Adrenal gland (tissue), 12 donors: Measurements from ENCODE around the gene U2AF1L4. TPM values are rescaled to one million over a fixed set of nuclear protein-coding genes. Genes with fewer than 3 reads are reported as not detected.

Source experiments
- DNase-seq, 7 donors: peaks; one replicate each; pipeline ENCODE4 v3.0.0-alpha.2; 2019 to 2020
- H3K27ac ChIP-seq, 5 donors: fragments of 200-600 bp; sonication (generic) in 4 of 5; 1 replicate in 3 of 5; 2 replicates in 2 of 5; pipeline versions ENCODE4 v1.5.1 to v1.8.0; 2016 to 2020; ENCODE audit warnings: mild to moderate bottlenecking in 1 of 5
- H3K27me3 ChIP-seq: fragments of 200-600 bp; 2 replicates; pipeline ENCODE4 v1.8.0; 2021
- H3K36me3 ChIP-seq, 2 donors: fragments of 200-600 bp; replicated peaks in 1 of 2; 1 replicate in 1 of 2; 2 replicates in 1 of 2; pipeline versions ENCODE4 v1.5.1 to v1.8.0; 2018 to 2022
- H3K4me1 ChIP-seq, 2 donors: fragments of 200-600 bp; replicated peaks in 1 of 2; 1 replicate in 1 of 2; 2 replicates in 1 of 2; pipeline versions ENCODE4 v1.5.1 to v1.8.0; 2018 to 2021
- H3K4me3 ChIP-seq, 4 donors: fragments of 200-600 bp; sonication (generic) in 3 of 4; one replicate each; pipeline ENCODE4 v1.5.1; 2016 to 2018
- H3K9me3 ChIP-seq, 3 donors: fragments of 200-600 bp; sonication (generic) in 1 of 3; replicated peaks in 1 of 3; 1 replicate in 2 of 3; 2 replicates in 1 of 3; pipeline versions ENCODE4 v1.5.1 to v1.8.0; 2016 to 2021
- CTCF ChIP-seq, 6 experiments: fragments of 450-650 bp in 4 of 6; fragments of 200-600 bp in 2 of 6; sonication (generic) in 1 of 6; IDR thresholded peaks; 1 replicate in 5 of 6; 2 replicates in 1 of 6; pipeline versions ENCODE4 v1.5.1 to v1.8.0; 2016 to 2021; ENCODE audit warnings: antibody characterized with exemption in 6 of 6, mild to moderate bottlenecking in 2 of 6, moderate library complexity in 1 of 6
- POLR2A ChIP-seq, 2 donors: fragments of 450-650 bp; IDR thresholded peaks; one replicate each; pipeline ENCODE4 v1.6.1; 2017; ENCODE audit warnings: antibody characterized with exemption in 2 of 2, mild to moderate bottlenecking in 2 of 2, moderate library complexity in 1 of 2
- WGBS, 4 donors: extraction: QIAGEN DNeasy Blood & Tissue Kit in 2 of 4; methylation state at CpG; one replicate each; pipeline versions ENCODE4 v1.1.5 to v1.1.7; 2013 to 2017; 5-methylcytosine and 5-hydroxymethylcytosine counted together
- intact Hi-C, 2 donors: fragments of 100-400 bp; cut with DNase I; formaldehyde crosslinking; loops; one replicate each; pipeline versions ENCODE4 v1.14.1 to v1.15.0; 2022 to 2023
- polyA plus RNA-seq, 3 donors: library from polyadenylated mRNA; stranded (reverse); fragments of 200-250 nt in 2 of 3; fragments of 350-450 nt in 1 of 3; fragmentation: Illumina TruSeq in 1 of 3; extraction: RNeasy Lipid Tissue Mini Kit (QIAGEN cat#74804) in 1 of 3; gene quantifications; one replicate each; pipeline ENCODE4 v1.2.3, GENCODE V29; 2013 to 2014
- total RNA-seq, 9 donors: library from RNA; depleted of rRNA in 4 of 9; stranded (reverse); fragments of >200 nt in 4 of 9; fragments of 120-200 nt in 1 of 9; fragmentation: NEBNext Ultra II Directional in 1 of 9; extraction: Animal tissue kit (Norgen Biotek cat#: 25700) in 1 of 9; gene quantifications; one replicate each; pipeline versions ENCODE4 v1.1.0 to v1.2.4, GENCODE V29; 2013 to 2023
- donor health status: healthy with polysubstance abuse.
- donor health status: Bipolar disorder and iron deficiency.
- donor health status: DM: yes; HTN: yes; CAD: no.
- donor health status: DM: no; HTN: no; CAD: no.
- donor health status: DM: no; HTN: no; CAD: no.
- donor health status: DM: yes; HTN: yes; CAD: no.

Gene U2AF1L4
- total and polyA plus RNA-seq, 12 donors = 14.8 to 255 (median 32.8) TPM

GRCh38 chr19:35718345-35719041, 26.7 kb downstream of the U2AF1L4 start:
- Histone ChIP-seq H3K9me3 (no peaks in the 10 kb centered on the region), H3K27me3 (no peaks in the 10 kb centered on the region), H3K36me3 (peaks cover 0 to 35% of the 10 kb centered on the region in 2 donors), H3K4me1 (peaks cover 21 to 26% of the 10 kb centered on the region in 2 donors), H3K4me3 (peak overlapping the region in 3 of 4 donors; percentile 78 to 99 (median 84)), H3K27ac (peak overlapping the region in 4 of 5 donors; percentile 72 to 99 (median 87))
- 1 to 3% (median 2%) methylated on average over 8 to 42 of the region's 42 CpGs for WGBS, 4 donors
- no peak for TF ChIP-seq CTCF (IDR thresholded peaks at IDR 0.05)
- peak in 1 of 2 donors; percentile 4 for TF ChIP-seq POLR2A (IDR thresholded peaks at IDR 0.05)
- intact Hi-C loops = loop anchor here in 1 of 2 donors (10.0 kb wide), 1 partner anchor 174 kb away; the partner anchor contains the start of gene TMEM147
- peak in 5 of 7 donors; percentile 44 to 66 (median 62) for DNase-seq

GRCh38 chr19:35717665-35718344, 27.4 kb downstream of the U2AF1L4 start, which contains the start of gene KMT2B:
Gene KMT2B, plus strand, starts transcription at chr19:35718003. Its CDS starts 16 bp downstream, at chr19:35718019.
- Histone ChIP-seq H3K4me3 (peak within 1 kb of the TSS; percentile 0 to 99 (median 86)), H3K27ac (peak within 1 kb of the TSS; percentile 72 to 99 (median 87)), H3K4me1 (peaks cover 21 to 26% of the 10 kb centered on the region in 2 donors), H3K36me3 (peaks cover 0 to 29% of the 10 kb centered on the region in 2 donors), H3K27me3 (no peaks in the 10 kb centered on the region), H3K9me3 (no peaks in the 10 kb centered on the region)
- intact Hi-C loops = loop anchor here in 1 of 2 donors (2.0 to 10.0 kb wide), 2 partner anchors 23 to 173 kb away; partner anchors contain the start of gene TMEM147
- WGBS, 4 donors = 1 to 2% methylated on average over 70 to 104 of the region's 109 CpGs; no CpG with 5 or more reads in 2 of the 4 donors
- no peak for DNase-seq
- TF ChIP-seq POLR2A (IDR thresholded peaks at IDR 0.05) (no peak), CTCF (IDR thresholded peaks at IDR 0.05) (no peak)

- Histone ChIP-seq H3K36me3 (peaks cover 0 to 21% of the 10 kb centered on the region in 2 donors), H3K4me1 (peaks cover 21 to 26% of the 10 kb centered on the region in 2 donors), H3K9me3 (no peaks in the 10 kb centered on the region), H3K27ac (peak overlapping the region; percentile 68 to 99 (median 85)), H3K4me3 (peak overlapping the region; percentile 0 to 99 (median 78)), H3K27me3 (no peaks in the 10 kb centered on the region)
- TF ChIP-seq POLR2A (IDR thresholded peaks at IDR 0.05) (peak in 1 of 2 donors; percentile 4), CTCF (IDR thresholded peaks at IDR 0.05) (peak; percentile 59 to 98 (median 92))
- intact Hi-C loops = loop anchor here in 1 of 2 donors (2.0 to 10.0 kb wide), 2 partner anchors 22 to 172 kb away; partner anchors contain the start of gene TMEM147
- 0 to 1% (median 0%) methylated on average over 9 to 77 of the region's 77 CpGs for WGBS, 4 donors
- peak; percentile 94 to 97 (median 96) for DNase-seq
These were observed 28.2 kb downstream of the U2AF1L4 start for GRCh38 chr19:35716801-35717664.
